A549 (cell line): Measurements from ENCODE around the gene MYO9A. TPM values are rescaled to one million over a fixed set of nuclear protein-coding genes. Genes with fewer than 3 reads are reported as not detected.

ENCODE experiments used
- ATAC-seq, 2 experiments: fragments of 200-7000 bp in 1 of 2; fragments of >200 bp in 1 of 2; cut with Nextera tagmentation in 1 of 2; cut with Tn5 transposase in 1 of 2; 3 replicates each; pipeline versions ENCODE4 v1.8.0 to v1.9.1; 2018 to 2020; ENCODE audit warnings: mild to moderate bottlenecking in 1 of 2, moderate library complexity in 1 of 2
- CTCF ChIA-PET: fragments of 300-600 bp; sonication (Branson Sonifier 250); formaldehyde crosslinking; extraction: SDS; loops from one replicate; lab custom pipeline; 2021; ENCODE audit warnings: antibody characterized with exemption, inconsistent platforms; lab: Yijun Ruan, JAX
- POLR2A ChIA-PET: fragments of 350-600 bp; formaldehyde crosslinking; extraction: SDS; loops from one replicate; lab custom pipeline; 2021; ENCODE audit warnings: antibody characterized with exemption, inconsistent platforms; lab: Yijun Ruan, JAX
- DNase-seq, 2 experiments: peaks; one replicate each; pipeline versions ENCODE4 v3.0.0 to v3.0.0-alpha.2; 2011 to 2016; ENCODE audit warnings: low read depth in 1 of 2, low spot score in 1 of 2
- FAIRE-seq: peaks from 2 replicates; lab custom pipeline; 2011; peaks lifted over from hg19 to GRCh38; lab: Jason Lieb, UNC
- H3K27ac ChIP-seq, 2 experiments: fragments of >200 bp; sonication (Bioruptor Twin); formaldehyde crosslinking; 3 replicates each; pipeline ENCODE4 v1.5.1; 2016 to 2017
- H3K4me1 ChIP-seq: fragments of >200 bp; sonication (Bioruptor Twin); formaldehyde crosslinking; 3 replicates; pipeline ENCODE4 v1.6.1; 2016
- H3K4me2 ChIP-seq: fragments of >200 bp; sonication (Bioruptor Twin); formaldehyde crosslinking; 3 replicates; pipeline ENCODE4 v1.6.1; 2016
- H3K4me3 ChIP-seq: fragments of >200 bp; sonication (Bioruptor Twin); formaldehyde crosslinking; 3 replicates; pipeline ENCODE4 v1.5.1; 2016
- H3K9me3 ChIP-seq: fragments of >200 bp; sonication (Bioruptor Twin); formaldehyde crosslinking; 3 replicates; pipeline ENCODE4 v1.6.1; 2016
- BCL3 ChIP-seq: fragments of >200 bp; sonication (Bioruptor Twin); formaldehyde crosslinking; IDR thresholded peaks from 3 replicates; pipeline ENCODE4 v1.6.1; 2016
- BHLHE40 ChIP-seq: IDR thresholded peaks from 2 replicates; pipeline ENCODE4 v1.6.1; 2012; ENCODE audit warnings: low read depth, low read length, inconsistent platforms
- CBX8 ChIP-seq: fragments of 200-600 bp; sonication (generic); IDR thresholded peaks from 2 replicates; pipeline ENCODE4 v1.6.1; 2016
- CHD4 ChIP-seq: fragments of 200-600 bp; sonication (generic); IDR thresholded peaks from 2 replicates; pipeline ENCODE4 v1.6.1; 2016; ENCODE audit warnings: antibody characterized with exemption, mild to moderate bottlenecking, borderline replicate concordance
- CTCF ChIP-seq: fragments of >200 bp; sonication (Bioruptor Twin); formaldehyde crosslinking; IDR thresholded peaks from 3 replicates; pipeline ENCODE4 v1.5.1; 2016
- E2F6 ChIP-seq: IDR thresholded peaks from 2 replicates; pipeline ENCODE4 v1.6.1; 2012; ENCODE audit warnings: low read depth, borderline replicate concordance
- FOSB ChIP-seq: fragments of 250-450 bp; sonication (Bioruptor Pico); IDR thresholded peaks from 2 replicates; pipeline ENCODE4 v1.5.0; 2020; ENCODE audit warnings: mild to moderate bottlenecking, moderate library complexity
- FOXS1 ChIP-seq: fragments of 250-450 bp; sonication (Bioruptor Pico); IDR thresholded peaks from 2 replicates; pipeline ENCODE4 v1.5.0; 2020; ENCODE audit warnings: mild to moderate bottlenecking, moderate library complexity
- HMGXB4 ChIP-seq: fragments of 250-450 bp; sonication (Bioruptor Pico); IDR thresholded peaks from 2 replicates; pipeline ENCODE4 v1.5.0; 2021; ENCODE audit warnings: mild to moderate bottlenecking, moderate library complexity, borderline replicate concordance
- JUNB ChIP-seq: fragments of >200 bp; sonication (Bioruptor Twin); formaldehyde crosslinking; IDR thresholded peaks from 2 replicates; pipeline ENCODE4 v1.6.1; 2016
- KDM1A ChIP-seq: fragments of 200-600 bp; sonication (generic); IDR thresholded peaks from 2 replicates; pipeline ENCODE4 v1.6.1; 2016; ENCODE audit warnings: low read depth, mild to moderate bottlenecking
- MAFK ChIP-seq: fragments of 450-650 bp; IDR thresholded peaks from 2 replicates; pipeline ENCODE4 v1.6.1; 2014; ENCODE audit not compliant: partially characterized antibody
- MAX ChIP-seq: IDR thresholded peaks from 2 replicates; pipeline ENCODE4 v1.6.1; 2012
- MAZ ChIP-seq: fragments of 150-350 bp; IDR thresholded peaks from 2 replicates; pipeline ENCODE4 v1.6.1; 2014; ENCODE audit warnings: antibody characterized with exemption, low read depth, low read length, borderline replicate concordance
- MYC ChIP-seq: IDR thresholded peaks from 2 replicates; pipeline ENCODE4 v1.6.1; 2012; ENCODE audit warnings: mild to moderate bottlenecking, inconsistent platforms, low read length, improper control_type of control experiment, borderline replicate concordance
- NFE2L2 ChIP-seq: fragments of 150-350 bp; conservative IDR thresholded peaks from 2 replicates; pipeline ENCODE4 v1.6.1; 2014; ENCODE audit warnings: low read length
- RAD21 ChIP-seq, 2 experiments: fragments of >200 bp in 1 of 2; sonication (Bioruptor Twin) in 1 of 2; formaldehyde crosslinking in 1 of 2; IDR thresholded peaks in 1 of 2; conservative IDR thresholded peaks in 1 of 2; 2 replicates in 1 of 2; 3 replicates in 1 of 2; pipeline ENCODE4 v1.6.1; 2012 to 2018; ENCODE audit warnings: inconsistent platforms in 1 of 2
- RARB ChIP-seq: fragments of 250-450 bp; sonication (Bioruptor Pico); IDR thresholded peaks from 2 replicates; pipeline ENCODE4 v1.8.0; 2021; ENCODE audit warnings: mild to moderate bottlenecking, moderate library complexity
- RCOR1 ChIP-seq: fragments of 150-350 bp; IDR thresholded peaks from 2 replicates; pipeline ENCODE4 v1.6.1; 2014; ENCODE audit warnings: antibody characterized with exemption, low read length, low read depth
- REST ChIP-seq: fragments of 200-600 bp; sonication (generic); IDR thresholded peaks from 2 replicates; pipeline ENCODE4 v1.6.1; 2016; ENCODE audit warnings: antibody characterized with exemption, mild to moderate bottlenecking, moderate library complexity
- RFX5 ChIP-seq: fragments of 450-650 bp; IDR thresholded peaks from 2 replicates; pipeline ENCODE4 v1.7.1; 2014; ENCODE audit warnings: antibody characterized with exemption, mild to moderate bottlenecking, moderate library complexity
- ZC3H11A ChIP-seq: fragments of 450-650 bp; IDR thresholded peaks from 2 replicates; pipeline ENCODE4 v1.6.1; 2014; ENCODE audit warnings: antibody characterized with exemption, mild to moderate bottlenecking
- ZFP36 ChIP-seq: fragments of 450-650 bp; IDR thresholded peaks from 2 replicates; pipeline ENCODE4 v1.6.1; 2014; ENCODE audit warnings: borderline replicate concordance; ENCODE audit not compliant: partially characterized antibody
- ZSCAN20 ChIP-seq: fragments of 250-450 bp; sonication (Bioruptor Pico); IDR thresholded peaks from 2 replicates; pipeline ENCODE4 v1.8.0; 2022; ENCODE audit warnings: mild to moderate bottlenecking, moderate library complexity
- WGBS: methylation state at CpG from one replicate; pipeline ENCODE4 v1.1.6; 2017; ENCODE audit errors: missing lambda C conversion rate; 5-methylcytosine and 5-hydroxymethylcytosine counted together
- polyA plus RNA-seq, 4 experiments: library from polyadenylated mRNA; depleted of rRNA in 3 of 4; stranded (reverse); fragments of >200 nt; fragmentation: RNase III in 1 of 4; extraction: RNeasy Plus Mini Kit Qiagen cat#74134 plus additional on column Dnase treatment in 1 of 4; gene quantifications; 2 replicates in 3 of 4; 3 replicates in 1 of 4; pipeline ENCODE4 v1.2.3, GENCODE V29; 2011 to 2017

The MYO9A gene
- polyA plus RNA-seq, 2 of the 4 experiments (the other 2 are of a cell fraction): 5.9 to 21.9 TPM

- ChIA-PET POLR2A (no interaction called here), CTCF (interaction anchor here (0.7 to 3.2 kb wide), 33 partner anchors 10 to 1182 kb away, joined by 3 to 57 read pairs (median 8); no protein-coding TSS in a partner anchor)
- H3K4me3 ChIP-seq: peak overlapping the region; percentile 39
- ATAC-seq: peak; percentile 49 to 67
- DNase-seq: peak; percentile 35 to 67
- TF ChIP-seq RAD21 (conservative IDR thresholded peaks at IDR 0.05 in 1 of 2, IDR thresholded peaks at IDR 0.05 in 1 of 2) (peak; percentile 8 to 10; a peak in 1 of 5 replicates), ZFP36 (no peak), REST (no peak), MAX (peak; percentile 74), CHD4 (no peak), E2F6 (peak; percentile 62; the same call in 1 of the 2 replicates), MAZ (no peak)
- peak overlapping the region; percentile 87 for H3K4me2 ChIP-seq
- H3K9me3 ChIP-seq: no peaks in the 10 kb centered on the region
- 29% methylated on average over 14 of the region's 14 CpGs for WGBS
- peaks cover 21% of the 10 kb centered on the region for H3K4me1 ChIP-seq
- peak; percentile 28 for FAIRE-seq
- H3K27ac ChIP-seq: peak overlapping the region; percentile 73 to 81
Measured at GRCh38 chr15:72155003-72155621, 37.2 kb upstream of the MYO9A start.

GRCh38 chr15:72154316-72154715 is 36.4 kb upstream of the MYO9A start:
- 93% methylated on average over 7 of the region's 7 CpGs for WGBS
- ChIA-PET POLR2A (no interaction called here), CTCF (interaction anchor here (0.6 to 3.7 kb wide), 8 partner anchors 10 to 410 kb away, joined by 3 to 15 read pairs (median 4); no protein-coding TSS in a partner anchor)
- no peak overlapping the region for H3K4me3 ChIP-seq
- no peak for DNase-seq
- H3K9me3 ChIP-seq: no peaks in the 10 kb centered on the region
- FAIRE-seq: no peak
- peak overlapping the region; percentile 73 to 81; a peak in 4 of 6 replicates for H3K27ac ChIP-seq
- H3K4me2 ChIP-seq: no peak overlapping the region
- no peak for TF ChIP-seq ZSCAN20
- TF ChIP-seq ZC3H11A: no peak
- no peak for TF ChIP-seq CHD4
- no peak for TF ChIP-seq BCL3
- TF ChIP-seq BHLHE40: no peak
- TF ChIP-seq JUNB: no peak
- TF ChIP-seq FOSB: no peak
- TF ChIP-seq RARB (CRISPR knock-in tag): no peak
- no peak for TF ChIP-seq FOXS1
- no peak for TF ChIP-seq MAFK
- TF ChIP-seq NFE2L2: no peak
- no peak for TF ChIP-seq MYC
- no peak for TF ChIP-seq RCOR1
- no peak for TF ChIP-seq KDM1A
- no peak for TF ChIP-seq CTCF
- no peak for TF ChIP-seq ZFP36
- TF ChIP-seq HMGXB4 (CRISPR knock-in tag): no peak
- TF ChIP-seq CBX8: no peak
- TF ChIP-seq RAD21 (conservative IDR thresholded peaks at IDR 0.05 in 1 of 2, IDR thresholded peaks at IDR 0.05 in 1 of 2): no peak
- no peak for TF ChIP-seq RFX5
- ATAC-seq: no peak
- peaks cover 21% of the 10 kb centered on the region for H3K4me1 ChIP-seq
